ENCODE data around the gene RHOT2. TPM values are rescaled to one million over a fixed set of nuclear protein-coding genes. Genes with fewer than 3 reads are reported as not detected.

The RHOT2 gene
- total RNA-seq, 1 donor from 2014 or later, result 34.0 TPM

DNA sequence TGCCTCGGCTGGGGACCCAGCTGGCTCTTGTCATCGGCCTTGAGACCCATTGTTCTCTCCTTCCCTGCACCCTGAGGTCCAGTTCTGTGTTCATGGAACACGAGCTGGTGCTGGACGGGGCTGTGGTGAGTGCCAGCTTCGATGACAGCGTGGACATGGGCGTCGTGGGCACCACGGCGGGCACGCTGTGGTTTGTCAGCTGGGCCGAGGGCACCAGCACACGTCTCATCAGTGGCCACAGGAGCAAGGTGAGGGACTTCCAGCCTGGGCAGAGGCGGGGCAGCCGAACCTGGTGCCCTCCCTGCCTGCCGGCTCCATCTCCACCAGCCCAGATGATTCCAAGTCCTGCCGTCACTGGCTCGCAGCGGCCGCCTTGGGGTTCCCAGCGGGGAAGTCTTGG lies 5.3 kb upstream of the RHOT2 start:
- no peak for DNase-seq (ENCODE audit: low spot score)
- Histone ChIP-seq H2AFZ (replicated peaks) (no peak overlapping the region), H4K20me1 (ENCODE audit: low read depth) (peaks cover 5% of the 10 kb centered on the region), H3K4me3 (no peak overlapping the region), H3K79me2 (ENCODE audit: low read depth) (no peaks in the 10 kb centered on the region), H3K9ac (no peak overlapping the region), H3K36me3 (no peaks in the 10 kb centered on the region), H3K4me1 (peaks cover 5% of the 10 kb centered on the region), H3F3A (ENCODE audit: low read depth) (peaks cover 6% of the 10 kb centered on the region), H3K27me3 (no peaks in the 10 kb centered on the region), H3K27ac (no peak overlapping the region), H3K9me3 (ENCODE audit: low read depth) (no peaks in the 10 kb centered on the region), H3K4me2 (no peak overlapping the region)
- Mint-ChIP-seq H3K4me1 (peaks cover 5% of the 10 kb centered on the region), H3K36me3 (peaks cover 2% of the 10 kb centered on the region), H3K27me3 (ENCODE audit: insufficient read depth, low read depth) (peaks cover 2% of the 10 kb centered on the region), H3K27ac (no peak overlapping the region), H3K4me3 (peak overlapping the region; percentile 33), H3K9me3 (no peaks in the 10 kb centered on the region)
- no peak for TF ChIP-seq EZH2 (IDR thresholded peaks at IDR 0.05)
- no peak for TF ChIP-seq EZH2phosphoT487 (IDR thresholded peaks at IDR 0.05)
- TF ChIP-seq, protein P1, sequence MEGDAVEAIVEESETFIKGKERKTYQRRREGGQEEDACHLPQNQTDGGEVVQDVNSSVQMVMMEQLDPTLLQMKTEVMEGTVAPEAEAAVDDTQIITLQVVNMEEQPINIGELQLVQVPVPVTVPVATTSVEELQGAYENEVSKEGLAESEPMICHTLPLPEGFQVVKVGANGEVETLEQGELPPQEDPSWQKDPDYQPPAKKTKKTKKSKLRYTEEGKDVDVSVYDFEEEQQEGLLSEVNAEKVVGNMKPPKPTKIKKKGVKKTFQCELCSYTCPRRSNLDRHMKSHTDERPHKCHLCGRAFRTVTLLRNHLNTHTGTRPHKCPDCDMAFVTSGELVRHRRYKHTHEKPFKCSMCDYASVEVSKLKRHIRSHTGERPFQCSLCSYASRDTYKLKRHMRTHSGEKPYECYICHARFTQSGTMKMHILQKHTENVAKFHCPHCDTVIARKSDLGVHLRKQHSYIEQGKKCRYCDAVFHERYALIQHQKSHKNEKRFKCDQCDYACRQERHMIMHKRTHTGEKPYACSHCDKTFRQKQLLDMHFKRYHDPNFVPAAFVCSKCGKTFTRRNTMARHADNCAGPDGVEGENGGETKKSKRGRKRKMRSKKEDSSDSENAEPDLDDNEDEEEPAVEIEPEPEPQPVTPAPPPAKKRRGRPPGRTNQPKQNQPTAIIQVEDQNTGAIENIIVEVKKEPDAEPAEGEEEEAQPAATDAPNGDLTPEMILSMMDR (IDR thresholded peaks at IDR 0.05), result no peak

DNA sequence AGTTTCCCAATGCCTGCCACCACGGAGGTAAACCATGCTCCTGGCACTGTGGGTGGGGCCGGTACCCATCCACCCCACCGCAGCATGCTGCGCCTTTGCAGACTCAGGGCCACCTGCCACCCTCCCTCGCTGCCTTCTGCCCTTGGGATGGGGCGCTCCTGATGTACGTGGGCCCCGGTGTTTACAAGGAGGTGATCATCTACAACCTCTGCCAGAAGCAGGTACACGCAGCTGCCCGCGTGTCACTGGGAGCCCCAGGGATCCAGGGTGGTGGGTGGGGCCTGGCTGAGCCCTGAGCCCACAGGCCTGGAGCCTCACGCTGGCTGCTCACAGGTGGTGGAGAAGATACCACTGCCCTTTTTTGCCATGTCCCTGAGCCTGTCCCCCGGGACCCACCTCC lies 1.4 kb upstream of the RHOT2 start:
- Mint-ChIP-seq H3K9me3 (no peaks in the 10 kb centered on the region), H3K36me3 (peaks cover 2% of the 10 kb centered on the region), H3K4me3 (no peak overlapping the region), H3K4me1 (peaks cover 3% of the 10 kb centered on the region), H3K27ac (no peak overlapping the region), H3K27me3 (ENCODE audit: insufficient read depth, low read depth) (peaks cover 4% of the 10 kb centered on the region)
- H3K27me3 ChIP-seq, result no peaks in the 10 kb centered on the region
- no peak for DNase-seq (ENCODE audit: low spot score)
- no peak overlapping the region for H3K4me3 ChIP-seq
- H4K20me1 ChIP-seq (ENCODE audit: low read depth), result peaks cover 22% of the 10 kb centered on the region
- TF ChIP-seq EZH2 (IDR thresholded peaks at IDR 0.05), result no peak
- TF ChIP-seq EZH2phosphoT487 (IDR thresholded peaks at IDR 0.05), result no peak
- TF ChIP-seq, protein P1 (IDR thresholded peaks at IDR 0.05), result no peak
- peaks cover 15% of the 10 kb centered on the region for H3K79me2 ChIP-seq (ENCODE audit: low read depth)
- no peak overlapping the region for H3K9ac ChIP-seq
- no peak overlapping the region for H3K4me2 ChIP-seq
- no peaks in the 10 kb centered on the region for H3K36me3 ChIP-seq
- no peaks in the 10 kb centered on the region for H3K9me3 ChIP-seq (ENCODE audit: low read depth)
- H3F3A ChIP-seq (ENCODE audit: low read depth), result peaks cover 2% of the 10 kb centered on the region
- peaks cover 8% of the 10 kb centered on the region for H3K4me1 ChIP-seq
- H2AFZ ChIP-seq (replicated peaks), result no peak overlapping the region
- H3K27ac ChIP-seq, result no peak overlapping the region

DNA sequence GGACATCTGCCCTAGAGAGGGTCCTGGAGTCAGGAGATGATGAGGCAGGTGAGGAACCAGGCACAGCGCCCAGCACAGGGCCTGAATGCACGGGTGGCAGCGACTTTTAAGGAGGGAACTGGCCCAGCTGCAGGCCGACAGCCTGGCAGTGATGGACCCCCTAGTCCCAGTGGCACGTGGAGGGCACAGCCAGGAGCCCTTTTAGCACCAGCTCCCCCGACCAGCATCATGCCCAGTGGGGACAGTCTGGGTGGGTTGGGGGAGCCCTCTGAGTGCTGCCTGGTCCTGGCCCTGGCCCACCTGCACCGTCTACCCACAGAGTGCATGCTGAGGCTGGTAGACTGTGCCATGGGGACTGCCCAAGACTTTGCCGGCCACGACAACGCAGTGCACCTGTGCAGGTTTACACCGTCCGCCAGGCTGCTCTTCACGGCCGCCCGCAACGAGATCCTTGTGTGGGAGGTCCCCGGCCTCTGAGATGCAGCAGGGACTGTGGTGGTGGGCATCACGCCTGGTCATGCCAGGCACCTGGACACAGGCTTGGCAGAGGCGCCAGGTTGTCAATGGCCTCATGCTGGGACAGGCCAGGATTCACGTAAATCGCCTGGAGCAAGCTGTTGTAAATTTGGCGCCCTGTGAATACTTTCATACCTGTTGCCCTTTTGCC lies 686 bp upstream of the RHOT2 start:
- no peaks in the 10 kb centered on the region for H3K36me3 ChIP-seq
- no peaks in the 10 kb centered on the region for H3K27me3 ChIP-seq
- no peak for DNase-seq (ENCODE audit: low spot score)
- no peak overlapping the region for H3K9ac ChIP-seq
- peaks cover 4% of the 10 kb centered on the region for H3K27me3 Mint-ChIP-seq (ENCODE audit: insufficient read depth, low read depth)
- H4K20me1 ChIP-seq (ENCODE audit: low read depth), result peaks cover 22% of the 10 kb centered on the region
- H3K4me3 Mint-ChIP-seq, result peak overlapping the region; percentile 83
- no peak overlapping the region for H3K27ac Mint-ChIP-seq
- peaks cover 2% of the 10 kb centered on the region for H3F3A ChIP-seq (ENCODE audit: low read depth)
- H3K36me3 Mint-ChIP-seq, result peaks cover 2% of the 10 kb centered on the region
- no peak overlapping the region for H2AFZ ChIP-seq (replicated peaks)
- H3K4me3 ChIP-seq, result no peak overlapping the region
- H3K9me3 Mint-ChIP-seq, result no peaks in the 10 kb centered on the region
- peaks cover 15% of the 10 kb centered on the region for H3K79me2 ChIP-seq (ENCODE audit: low read depth)
- TF ChIP-seq EZH2 (IDR thresholded peaks at IDR 0.05) (no peak), EZH2phosphoT487 (IDR thresholded peaks at IDR 0.05) (no peak)
- TF ChIP-seq, protein P1 (IDR thresholded peaks at IDR 0.05), result no peak
- peak overlapping the region; percentile 90 for H3K4me2 ChIP-seq
- peaks cover 3% of the 10 kb centered on the region for H3K4me1 Mint-ChIP-seq
- peaks cover 8% of the 10 kb centered on the region for H3K4me1 ChIP-seq
- H3K27ac ChIP-seq, result no peak overlapping the region
- H3K9me3 ChIP-seq (ENCODE audit: low read depth), result no peaks in the 10 kb centered on the region

Measured in neural progenitor cell (in vitro differentiated cells).